Fibroblast of lung (primary cell): Measurements from ENCODE around the gene GRM4. TPM values are rescaled to one million over a fixed set of nuclear protein-coding genes. Genes with fewer than 3 reads are reported as not detected.

Experiments
- DNase-seq, 2 donors: peaks; one replicate each; pipeline versions ENCODE4 v3.0.0 to v3.0.0-alpha.2; 2010; ENCODE audit warnings: low read depth in 2 of 2
- H2AFZ ChIP-seq: 2 replicates; pipeline ENCODE4 v1.5.1; 2012; ENCODE audit warnings: low read length, control low read depth, inconsistent platforms
- H3K27ac ChIP-seq: 2 replicates; pipeline ENCODE4 v1.5.1; 2011; ENCODE audit warnings: low read length, control low read depth; ENCODE audit not compliant: insufficient read depth
- H3K27me3 ChIP-seq: 2 replicates; pipeline ENCODE4 v1.5.1; 2011; ENCODE audit warnings: mild to moderate bottlenecking, low read length; ENCODE audit not compliant: control insufficient read depth, insufficient read depth
- H3K36me3 ChIP-seq: 2 replicates; pipeline ENCODE4 v1.5.1; 2011; ENCODE audit warnings: low read length; ENCODE audit not compliant: control insufficient read depth, insufficient read depth
- H3K4me1 ChIP-seq: 2 replicates; pipeline ENCODE4 v1.5.1; 2011; ENCODE audit warnings: low read length; ENCODE audit not compliant: control insufficient read depth, insufficient read depth; ENCODE audit errors: extremely low read depth
- H3K4me2 ChIP-seq: 2 replicates; pipeline ENCODE4 v1.5.1; 2011; ENCODE audit warnings: low read length, control low read depth; ENCODE audit not compliant: insufficient read depth; ENCODE audit errors: extremely low read depth
- H3K4me3 ChIP-seq, 4 experiments: fragments of 200-600 bp in 1 of 4; sonication (generic) in 1 of 4; replicated peaks in 1 of 4; 2 replicates each; pipeline ENCODE4 v1.5.1; 2011 to 2016; ENCODE audit warnings: low read length in 4 of 4, low read depth in 3 of 4, mild to moderate bottlenecking in 3 of 4, control low read depth in 2 of 4, inconsistent platforms in 1 of 4, mixed read lengths in 1 of 4; ENCODE audit not compliant: insufficient read depth in 1 of 4; ENCODE audit errors: control extremely low read depth in 1 of 4
- H3K79me2 ChIP-seq: 2 replicates; pipeline ENCODE4 v1.5.1; 2012; ENCODE audit warnings: mild to moderate bottlenecking, low read length, inconsistent platforms; ENCODE audit not compliant: control insufficient read depth, insufficient read depth
- H3K9ac ChIP-seq: 2 replicates; pipeline ENCODE4 v1.5.1; 2011; ENCODE audit warnings: mild to moderate bottlenecking, low read length, control low read depth; ENCODE audit not compliant: insufficient read depth
- H3K9me3 ChIP-seq: 2 replicates; pipeline ENCODE4 v1.5.1; 2012; ENCODE audit warnings: low read depth, low read length; ENCODE audit not compliant: control insufficient read depth, insufficient read depth
- H4K20me1 ChIP-seq: 2 replicates; pipeline ENCODE4 v1.5.1; 2011; ENCODE audit warnings: low read length; ENCODE audit not compliant: control insufficient read depth, insufficient read depth; ENCODE audit errors: extremely low read depth
- CTCF ChIP-seq, 2 donors: IDR thresholded peaks in 1 of 2; conservative IDR thresholded peaks in 1 of 2; 1 replicate in 1 of 2; 2 replicates in 1 of 2; pipeline ENCODE4 v1.5.1; 2011 to 2012; ENCODE audit warnings: low read length in 2 of 2, control low read depth in 1 of 2, inconsistent platforms in 1 of 2, low read depth in 1 of 2, mild to moderate bottlenecking in 1 of 2
- EZH2 ChIP-seq: IDR thresholded peaks from 2 replicates; pipeline ENCODE4 v1.5.1; 2012; ENCODE audit warnings: low read length, control low read depth, mild to moderate bottlenecking; ENCODE audit errors: missing control alignments
- polyA plus RNA-seq, 2 donors: library from polyadenylated mRNA; depleted of rRNA in 1 of 2; stranded (reverse) in 1 of 2; unstranded in 1 of 2; fragments of >200 nt; gene quantifications; 2 replicates each; pipeline ENCODE4 v1.2.1, GENCODE V29; 2011 to 2012; ENCODE audit warnings: missing spikeins in 1 of 2
- total RNA-seq: library from RNA; depleted of rRNA; stranded (reverse); fragments of >200 nt; gene quantifications from 2 replicates; pipeline ENCODE4 v1.2.1, GENCODE V29; 2014

Gene GRM4
- total and polyA plus RNA-seq, 2 donors (not counting 1 experiment from before 2014, with no cell fraction given) = under 0.01 TPM; not detected in 1

GRCh38 chr6:34149452-34149810, 3.5 kb upstream of the GRM4 start:
- H3K4me1 ChIP-seq = no peaks in the 10 kb centered on the region
- peaks cover 35% of the 10 kb centered on the region for H3K27me3 ChIP-seq
- H3K9me3 ChIP-seq = no peaks in the 10 kb centered on the region
- H3K36me3 ChIP-seq = no peaks in the 10 kb centered on the region
- no peak overlapping the region for H3K4me2 ChIP-seq
- no peaks in the 10 kb centered on the region for H3K79me2 ChIP-seq
- no peak for DNase-seq
- H4K20me1 ChIP-seq = peaks cover 2% of the 10 kb centered on the region
- H3K9ac ChIP-seq = no peak overlapping the region
- no peak overlapping the region for H3K4me3 ChIP-seq
- TF ChIP-seq EZH2 (no peak), CTCF (conservative IDR thresholded peaks at IDR 0.05 in 1 of 2, IDR thresholded peaks at IDR 0.05 in 1 of 2; ENCODE audit: low read depth in 1 of 2, low read length in 2 of 2) (no peak)
- no peak overlapping the region for H3K27ac ChIP-seq
- H2AFZ ChIP-seq = no peak overlapping the region

- H4K20me1 ChIP-seq = peaks cover 2% of the 10 kb centered on the region
- H3K36me3 ChIP-seq = no peaks in the 10 kb centered on the region
- H2AFZ ChIP-seq = no peak overlapping the region
- H3K27ac ChIP-seq = no peak overlapping the region
- H3K27me3 ChIP-seq = peaks cover 35% of the 10 kb centered on the region
- no peak overlapping the region for H3K4me2 ChIP-seq
- H3K9ac ChIP-seq = no peak overlapping the region
- no peaks in the 10 kb centered on the region for H3K79me2 ChIP-seq
- DNase-seq = no peak
- TF ChIP-seq EZH2 = no peak
- TF ChIP-seq CTCF (conservative IDR thresholded peaks at IDR 0.05 in 1 of 2, IDR thresholded peaks at IDR 0.05 in 1 of 2; ENCODE audit: low read depth in 1 of 2, low read length in 2 of 2) = no peak
- no peaks in the 10 kb centered on the region for H3K4me1 ChIP-seq
- H3K9me3 ChIP-seq = no peaks in the 10 kb centered on the region
- H3K4me3 ChIP-seq = no peak overlapping the region
Observed at GRCh38 chr6:34148631-34149451, 3.0 kb upstream of the GRM4 start.

- no peak overlapping the region for H2AFZ ChIP-seq
- H4K20me1 ChIP-seq = peaks cover 2% of the 10 kb centered on the region
- H3K4me2 ChIP-seq = no peak overlapping the region
- H3K4me1 ChIP-seq = no peaks in the 10 kb centered on the region
- no peak overlapping the region for H3K4me3 ChIP-seq
- no peak for DNase-seq
- no peaks in the 10 kb centered on the region for H3K36me3 ChIP-seq
- H3K9ac ChIP-seq = no peak overlapping the region
- peaks cover 43% of the 10 kb centered on the region for H3K27me3 ChIP-seq
- H3K79me2 ChIP-seq = no peaks in the 10 kb centered on the region
- no peak for TF ChIP-seq CTCF (conservative IDR thresholded peaks at IDR 0.05 in 1 of 2, IDR thresholded peaks at IDR 0.05 in 1 of 2; ENCODE audit: low read depth in 1 of 2, low read length in 2 of 2)
- no peak for TF ChIP-seq EZH2
- H3K27ac ChIP-seq = no peak overlapping the region
- H3K9me3 ChIP-seq = no peaks in the 10 kb centered on the region
Observed at GRCh38 chr6:34147906-34148630, 2.2 kb upstream of the GRM4 start.
